GM21576 (cell line): ENCODE measurements around the gene PTCD3.

ENCODE experiments used
- ATAC-seq: cut with Tn5 transposase; IDR thresholded peaks from one replicate; pipeline ENCODE4 v1.9.1; 2021; ENCODE audit warnings: mild to moderate bottlenecking, moderate library complexity; ENCODE audit not compliant: unreplicated experiment

PTCD3 gene

GRCh38 chr2:86105969-86106945, at the start of gene PTCD3:
Gene PTCD3 (plus strand): TSS chr2:86106235. CDS start chr2:86106248, 13 bp downstream.
- peak; percentile 84 for ATAC-seq

- ATAC-seq: no peak
These were observed 49.3 kb upstream of the PTCD3 start for GRCh38 chr2:86056590-86057331.

GRCh38 chr2:86062043-86062442, 44.0 kb upstream of the PTCD3 start:
- ATAC-seq: no peak

GRCh38 chr2:86064006-86064405, 42.0 kb upstream of the PTCD3 start:
- no peak for ATAC-seq

GRCh38 chr2:86065512-86065911, 40.5 kb upstream of the PTCD3 start:
- ATAC-seq: no peak

- no peak for ATAC-seq
These were observed 39.9 kb upstream of the PTCD3 start for GRCh38 chr2:86066007-86066578.

- ATAC-seq: no peak
These were observed 39.1 kb upstream of the PTCD3 start for GRCh38 chr2:86066915-86067314.

- peak; percentile 52 for ATAC-seq
These were observed 37.9 kb upstream of the PTCD3 start for GRCh38 chr2:86068136-86068588.

- ATAC-seq: no peak
These were observed 37.4 kb upstream of the PTCD3 start for GRCh38 chr2:86068648-86069047.

GRCh38 chr2:86069091-86069685, 36.8 kb upstream of the PTCD3 start:
- ATAC-seq: no peak

GRCh38 chr2:86069783-86070339, 36.2 kb upstream of the PTCD3 start:
- no peak for ATAC-seq

GRCh38 chr2:86070868-86071267, 35.2 kb upstream of the PTCD3 start:
- ATAC-seq: no peak

GRCh38 chr2:86072271-86072858, 33.7 kb upstream of the PTCD3 start:
- peak; percentile 54 for ATAC-seq

- no peak for ATAC-seq
These were observed 32.8 kb upstream of the PTCD3 start for GRCh38 chr2:86073225-86073624.

GRCh38 chr2:86074256-86074655, 31.8 kb upstream of the PTCD3 start:
- ATAC-seq: no peak

- ATAC-seq: no peak
These were observed 31.2 kb upstream of the PTCD3 start for GRCh38 chr2:86074811-86075210.

GRCh38 chr2:86075886-86076285, 30.1 kb upstream of the PTCD3 start:
- no peak for ATAC-seq

- ATAC-seq: no peak
These were observed 27.1 kb upstream of the PTCD3 start for GRCh38 chr2:86078774-86079545.
